ENCODE results near the gene GFM2.
"Not testable (repeated sequence)": the region's sequence is repeated elsewhere in the genome, so short reads cannot be mapped to it uniquely, and the experiment has no call there.

The GFM2 gene

DNA sequence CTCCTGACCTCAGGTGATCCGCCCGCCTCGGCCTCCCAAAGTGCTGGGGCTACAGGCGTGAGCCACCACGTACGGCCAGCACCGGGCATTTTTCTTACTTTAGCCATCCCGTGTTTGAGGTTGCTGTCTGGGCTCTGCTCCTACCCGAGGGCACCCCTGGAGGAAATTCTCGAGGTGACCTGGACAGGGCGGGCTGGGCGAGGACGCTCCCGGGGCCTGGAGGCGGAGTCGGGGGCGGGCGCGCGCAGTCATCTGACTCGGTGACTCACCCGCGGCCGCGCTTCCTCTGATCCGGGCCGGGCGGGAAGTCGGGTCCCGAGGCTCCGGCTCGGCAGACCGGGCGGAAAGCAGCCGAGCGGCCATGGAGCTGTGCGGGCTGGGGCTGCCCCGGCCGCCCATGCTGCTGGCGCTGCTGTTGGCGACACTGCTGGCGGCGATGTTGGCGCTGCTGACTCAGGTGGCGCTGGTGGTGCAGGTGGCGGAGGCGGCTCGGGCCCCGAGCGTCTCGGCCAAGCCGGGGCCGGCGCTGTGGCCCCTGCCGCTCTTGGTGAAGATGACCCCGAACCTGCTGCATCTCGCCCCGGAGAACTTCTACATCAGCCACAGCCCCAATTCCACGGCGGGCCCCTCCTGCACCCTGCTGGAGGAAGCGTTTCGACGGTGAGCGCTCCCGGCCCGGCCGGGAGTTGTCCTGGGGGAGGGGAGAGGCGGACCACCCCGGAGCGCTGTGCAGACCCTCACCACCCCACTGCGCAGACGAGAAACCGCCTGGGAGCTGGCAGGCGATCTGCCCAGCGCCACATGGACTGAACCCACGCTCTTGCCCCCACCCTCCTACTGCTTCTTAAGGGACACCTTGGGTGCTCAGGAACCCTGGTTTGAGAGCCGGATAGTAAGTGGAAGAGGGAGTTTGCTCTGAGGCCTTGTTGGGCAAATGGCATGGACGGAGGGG lies 81.7 kb downstream of the GFM2 start, which contains the start of gene HEXB:
HEXB (plus strand) TSS at position 334 of the 952 bp plus-strand sequence; CDS start at position 362, 28 bp downstream.
- peaks cover 13% of the 10 kb centered on the region for H3K4me1 ChIP-seq (ENCODE audit: low read depth, poor library complexity, severe bottlenecking)
- peak within 1 kb of the TSS; percentile 52 for H3K27ac ChIP-seq
- H3K79me2 ChIP-seq (ENCODE audit: insufficient read depth, low read depth): peaks cover 5% of the 10 kb centered on the region; the same call in 1 of the 2 replicates
- no peaks in the 10 kb centered on the region for H3K36me3 ChIP-seq (ENCODE audit: insufficient read depth)
- peak within 1 kb of the TSS; percentile 90 for H3K9ac ChIP-seq
- peak within 1 kb of the TSS; percentile 64 for H3K4me3 ChIP-seq (IDR thresholded peaks at IDR 0.05; ENCODE audit: insufficient read depth, low read depth, low read length)
- H4K20me1 ChIP-seq (ENCODE audit: insufficient read depth): no peaks in the 10 kb centered on the region
- TF ChIP-seq CTCF (conservative IDR thresholded peaks at IDR 0.05; ENCODE audit: low read depth, low read length): no peak
- H3K27me3 ChIP-seq (ENCODE audit: insufficient read depth, low read depth): no peaks in the 10 kb centered on the region
- H2AFZ ChIP-seq (ENCODE audit: low read depth): peak within 1 kb of the TSS; percentile 97
- peak within 1 kb of the TSS; percentile 93 for H3K4me2 ChIP-seq

GRCh38 chr5:74679966-74680365 lies 87.0 kb downstream of the GFM2 start:
- Histone ChIP-seq H3K9ac (no peak overlapping the region), H3K79me2 (ENCODE audit: insufficient read depth, low read depth) (no peaks in the 10 kb centered on the region), H3K36me3 (ENCODE audit: insufficient read depth) (no peaks in the 10 kb centered on the region), H3K4me2 (no peak overlapping the region), H4K20me1 (ENCODE audit: insufficient read depth) (no peaks in the 10 kb centered on the region), H3K27me3 (ENCODE audit: insufficient read depth, low read depth) (no peaks in the 10 kb centered on the region), H3K27ac (no peak overlapping the region), H3K4me1 (ENCODE audit: low read depth, poor library complexity, severe bottlenecking) (peaks cover 5% of the 10 kb centered on the region), H2AFZ (ENCODE audit: low read depth) (no peak overlapping the region), H3K4me3 (IDR thresholded peaks at IDR 0.05; ENCODE audit: insufficient read depth, low read depth, low read length) (no peak overlapping the region)
- no peak for TF ChIP-seq CTCF (conservative IDR thresholded peaks at IDR 0.05; ENCODE audit: low read depth, low read length)

- not testable (repeated sequence) for H3K4me2 ChIP-seq; H2AFZ ChIP-seq (ENCODE audit: low read depth); H3K79me2 ChIP-seq (ENCODE audit: insufficient read depth, low read depth); H3K27me3 ChIP-seq (ENCODE audit: insufficient read depth, low read depth); H3K36me3 ChIP-seq (ENCODE audit: insufficient read depth); H3K4me3 ChIP-seq (IDR thresholded peaks at IDR 0.05; ENCODE audit: insufficient read depth, low read depth, low read length); H3K9ac ChIP-seq; H4K20me1 ChIP-seq (ENCODE audit: insufficient read depth); H3K4me1 ChIP-seq (ENCODE audit: low read depth, poor library complexity, severe bottlenecking); H3K27ac ChIP-seq
Measured at GRCh38 chr5:74679300-74679699, 87.6 kb downstream of the GFM2 start.

DNA sequence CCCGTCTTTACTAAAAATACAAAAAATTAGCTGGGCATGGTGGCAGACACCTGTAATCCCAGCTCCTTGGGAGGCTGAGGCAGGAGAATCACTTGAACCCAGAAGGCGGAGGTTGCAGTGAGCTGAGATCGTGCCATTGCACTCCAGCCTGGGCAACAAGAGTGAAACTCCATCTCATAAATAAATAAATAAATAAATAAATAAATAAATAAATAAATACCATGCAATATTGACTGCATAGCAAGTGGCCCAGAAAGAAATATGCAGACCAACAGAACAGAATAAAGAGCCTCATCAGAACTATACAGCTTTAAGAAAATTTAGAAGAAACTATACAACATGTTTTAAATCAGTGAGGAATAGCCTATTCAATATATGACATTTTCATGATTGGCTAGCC lies 88.8 kb downstream of the GFM2 start:
- H3K36me3 ChIP-seq (ENCODE audit: insufficient read depth); H3K79me2 ChIP-seq (ENCODE audit: insufficient read depth, low read depth); H3K4me1 ChIP-seq (ENCODE audit: low read depth, poor library complexity, severe bottlenecking); H3K27me3 ChIP-seq (ENCODE audit: insufficient read depth, low read depth); H3K4me2 ChIP-seq; H3K27ac ChIP-seq; H3K9ac ChIP-seq; H2AFZ ChIP-seq (ENCODE audit: low read depth); H3K4me3 ChIP-seq (IDR thresholded peaks at IDR 0.05; ENCODE audit: insufficient read depth, low read depth, low read length); H4K20me1 ChIP-seq (ENCODE audit: insufficient read depth): not testable (repeated sequence)

DNA sequence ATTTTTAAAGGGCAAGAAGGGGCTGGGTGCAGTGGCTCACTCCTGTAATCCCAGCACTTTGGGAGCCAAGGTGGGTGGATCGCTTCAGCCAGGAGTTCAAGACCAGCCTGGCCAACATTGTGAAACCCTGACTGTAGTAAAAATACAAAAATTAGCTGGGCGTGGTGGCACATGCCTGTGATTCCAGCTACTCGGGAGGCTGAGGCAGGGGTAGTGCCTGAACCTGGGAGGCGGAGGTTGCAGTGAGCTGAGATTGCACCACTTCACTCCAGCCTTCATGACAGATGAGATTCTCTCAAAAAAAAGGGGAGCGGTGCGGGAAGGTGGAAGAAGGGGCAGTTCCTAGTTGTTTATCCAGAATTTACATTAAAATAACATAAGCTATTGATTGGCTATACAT lies 90.5 kb downstream of the GFM2 start:
- H3K79me2 ChIP-seq (ENCODE audit: insufficient read depth, low read depth); H4K20me1 ChIP-seq (ENCODE audit: insufficient read depth); H2AFZ ChIP-seq (ENCODE audit: low read depth); H3K4me3 ChIP-seq (IDR thresholded peaks at IDR 0.05; ENCODE audit: insufficient read depth, low read depth, low read length); H3K4me2 ChIP-seq; H3K27ac ChIP-seq; H3K27me3 ChIP-seq (ENCODE audit: insufficient read depth, low read depth); H3K36me3 ChIP-seq (ENCODE audit: insufficient read depth); H3K9ac ChIP-seq: not testable (repeated sequence)
- H3K4me1 ChIP-seq (ENCODE audit: low read depth, poor library complexity, severe bottlenecking): peaks cover 12% of the 10 kb centered on the region

Data from KMS-11 (cell line).